GM23338 (cell line): ENCODE measurements around the gene CNNM1. TPM values are rescaled to one million over a fixed set of nuclear protein-coding genes. Genes with fewer than 3 reads are reported as not detected.

ENCODE experiments used
- ATAC-seq: fragments of 200-7000 bp; cut with Tn5 transposase; 3 replicates; pipeline ENCODE4 v1.9.1; 2020
- DNase-seq: peaks from one replicate; pipeline ENCODE4 v3.0.0-alpha.2; 2015; ENCODE audit warnings: low spot score
- H2AFZ ChIP-seq: fragments of 200-600 bp; sonication (generic); 2 replicates; pipeline ENCODE4 v1.8.0; 2016; ENCODE audit warnings: antibody characterized with exemption, mild to moderate bottlenecking, moderate library complexity
- H3F3A ChIP-seq: fragments of 200-600 bp; sonication (generic); replicated peaks from 2 replicates; pipeline ENCODE4 v1.8.0; 2017; ENCODE audit warnings: antibody characterized with exemption, mixed run types, low read depth
- H3K27ac ChIP-seq: fragments of 200-600 bp; sonication (generic); 2 replicates; pipeline ENCODE4 v1.6.1; 2016; ENCODE audit warnings: low read depth
- H3K27me3 ChIP-seq: fragments of 200-600 bp; sonication (generic); 2 replicates; pipeline ENCODE4 v1.8.0; 2016; ENCODE audit warnings: mild to moderate bottlenecking, mixed run types, moderate library complexity; ENCODE audit not compliant: insufficient read depth
- H3K36me3 ChIP-seq: fragments of 200-600 bp; sonication (generic); 2 replicates; pipeline ENCODE4 v1.8.0; 2016; ENCODE audit warnings: mild to moderate bottlenecking; ENCODE audit not compliant: insufficient read depth
- H3K4me1 ChIP-seq: fragments of 200-600 bp; sonication (generic); 2 replicates; pipeline ENCODE4 v1.8.0; 2016; ENCODE audit warnings: mild to moderate bottlenecking, moderate library complexity; ENCODE audit not compliant: insufficient read depth
- H3K4me2 ChIP-seq: fragments of 200-600 bp; sonication (generic); 2 replicates; pipeline ENCODE4 v1.7.1; 2017; ENCODE audit warnings: mixed run types
- H3K4me3 ChIP-seq: fragments of 200-600 bp; sonication (generic); 2 replicates; pipeline ENCODE4 v1.6.1; 2016; ENCODE audit warnings: mixed run types
- H3K79me2 ChIP-seq: fragments of 200-600 bp; sonication (generic); replicated peaks from 2 replicates; pipeline ENCODE4 v1.8.0; 2017; ENCODE audit warnings: mild to moderate bottlenecking; ENCODE audit not compliant: insufficient read depth
- H3K9me2 ChIP-seq: fragments of 200-600 bp; sonication (generic); 2 replicates; pipeline ENCODE4 v1.8.0; 2017; ENCODE audit not compliant: insufficient read depth
- H4K20me1 ChIP-seq: fragments of 200-600 bp; sonication (generic); replicated peaks from 2 replicates; pipeline ENCODE4 v1.8.0; 2017; ENCODE audit warnings: mild to moderate bottlenecking; ENCODE audit not compliant: insufficient read depth
- H3K27ac Mint-ChIP-seq: 2 replicates; pipeline ENCODE4 v1.8.0; 2020; ENCODE audit warnings: inconsistent platforms, mild to moderate bottlenecking, moderate library complexity, mixed read lengths
- H3K27me3 Mint-ChIP-seq: 3 replicates; pipeline ENCODE4 v1.8.0; 2022; ENCODE audit warnings: low read depth, mild to moderate bottlenecking, moderate library complexity, mixed read lengths, inconsistent platforms; ENCODE audit not compliant: insufficient read depth, poor library complexity
- H3K36me3 Mint-ChIP-seq: 3 replicates; pipeline ENCODE4 v1.8.0; 2021; ENCODE audit warnings: low read depth, mild to moderate bottlenecking, inconsistent platforms, moderate library complexity, mixed read lengths
- H3K4me1 Mint-ChIP-seq: 3 replicates; pipeline ENCODE4 v1.8.0; 2020; ENCODE audit warnings: mild to moderate bottlenecking, inconsistent platforms, mixed read lengths
- H3K4me3 Mint-ChIP-seq: 3 replicates; pipeline ENCODE4 v1.8.0; 2021; ENCODE audit warnings: moderate library complexity, mild to moderate bottlenecking, inconsistent platforms, mixed read lengths
- H3K9me3 Mint-ChIP-seq: 3 replicates; pipeline ENCODE4 v1.8.0; 2020; ENCODE audit warnings: moderate library complexity, mild to moderate bottlenecking, inconsistent platforms, mixed read lengths
- EZH2 ChIP-seq: fragments of 200-600 bp; sonication (generic); IDR thresholded peaks from one replicate; pipeline ENCODE4 v1.8.0; 2017; ENCODE audit warnings: antibody characterized with exemption, mild to moderate bottlenecking, low read depth; ENCODE audit not compliant: unreplicated experiment
- EZH2phosphoT487 ChIP-seq: fragments of 200-600 bp; sonication (generic); IDR thresholded peaks from one replicate; pipeline ENCODE4 v1.8.1; 2018; ENCODE audit warnings: antibody characterized with exemption; ENCODE audit not compliant: unreplicated experiment
- NANOG ChIP-seq: IDR thresholded peaks from 2 replicates; pipeline ENCODE4 v1.6.1; 2016; ENCODE audit warnings: antibody characterized with exemption, borderline replicate concordance
- ZNF114 ChIP-seq: fragments of 250-450 bp; sonication (Bioruptor Pico); IDR thresholded peaks from 2 replicates; pipeline ENCODE4 v1.5.0; 2020; ENCODE audit warnings: mild to moderate bottlenecking, moderate library complexity
- polyA plus RNA-seq: library from polyadenylated mRNA; unstranded; fragments of >200 nt; fragmentation: Nextera tagmentation; extraction: Ambion mirVana; gene quantifications from 2 replicates; pipeline ENCODE4 v1.2.1, GENCODE V29; 2016
- total RNA-seq: library from RNA; depleted of rRNA; stranded (reverse); fragments of >200 nt; shearing (Covaris generic); gene quantifications from 2 replicates; pipeline ENCODE4 v1.2.3, GENCODE V29; 2014
- TF ChIP-seq, protein P1 (sequence below): fragments of 250-450 bp; sonication (Bioruptor Pico); IDR thresholded peaks from 2 replicates; pipeline ENCODE4 v1.5.0; 2020; ENCODE audit warnings: mild to moderate bottlenecking, moderate library complexity
- TF ChIP-seq, protein P2 (sequence below), 2 experiments: fragments of 200-600 bp in 1 of 2; sonication (generic) in 1 of 2; conservative IDR thresholded peaks; 2 replicates each; pipeline versions ENCODE4 v1.5.1 to v1.6.1; 2016 to 2017; ENCODE audit warnings: antibody characterized with exemption in 2 of 2, low read depth in 2 of 2, mild to moderate bottlenecking in 2 of 2, moderate library complexity in 1 of 2

CNNM1 gene
- total and polyA plus RNA-seq, 2 experiments from 2014 or later = 0.52 to 0.90 TPM

DNA sequence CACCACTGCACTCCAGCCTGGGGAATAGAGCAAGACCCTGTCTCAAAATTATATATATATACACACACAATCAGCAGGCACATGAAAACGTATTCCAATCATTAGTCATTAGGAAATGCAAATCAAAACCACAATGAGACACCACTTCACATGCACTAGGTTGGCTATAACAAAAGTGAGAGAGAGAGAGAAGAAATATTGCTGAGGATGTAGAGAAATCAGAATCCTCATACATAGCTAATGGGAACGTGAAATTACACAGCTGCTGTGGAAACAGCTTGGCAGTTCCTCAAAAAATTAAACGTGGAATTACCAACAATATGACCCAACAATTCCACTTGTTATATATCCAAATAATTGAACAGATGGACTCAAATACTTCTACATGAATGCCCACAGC lies 43.3 kb upstream of the CNNM1 start:
- Histone ChIP-seq H3K9me2 (0 out of 2 replicates have a peak, but pooled peaks cover 3% of the 10 kb centered on the region), H3F3A (no peaks in the 10 kb centered on the region), H3K4me2 (no peak overlapping the region), H4K20me1 (no peaks in the 10 kb centered on the region), H3K79me2 (no peaks in the 10 kb centered on the region), H3K27me3 (no peaks in the 10 kb centered on the region), H2AFZ (no peak overlapping the region), H3K4me3 (no peak overlapping the region), H3K36me3 (no peaks in the 10 kb centered on the region), H3K4me1 (no peaks in the 10 kb centered on the region), H3K27ac (no peak overlapping the region)
- ATAC-seq (no peak), DNase-seq (no peak)
- Mint-ChIP-seq H3K36me3 (0 out of 3 replicates have a peak, but pooled peaks cover 3% of the 10 kb centered on the region), H3K4me1 (no peaks in the 10 kb centered on the region), H3K9me3 (peaks cover 7% of the 10 kb centered on the region; the same call in 2 of the 3 replicates), H3K27ac (no peak overlapping the region), H3K4me3 (no peak overlapping the region), H3K27me3 (no peaks in the 10 kb centered on the region)
- TF ChIP-seq EZH2 (no peak), EZH2phosphoT487 (no peak), NANOG (no peak), ZNF114 (no peak)
- TF ChIP-seq, protein P1, sequence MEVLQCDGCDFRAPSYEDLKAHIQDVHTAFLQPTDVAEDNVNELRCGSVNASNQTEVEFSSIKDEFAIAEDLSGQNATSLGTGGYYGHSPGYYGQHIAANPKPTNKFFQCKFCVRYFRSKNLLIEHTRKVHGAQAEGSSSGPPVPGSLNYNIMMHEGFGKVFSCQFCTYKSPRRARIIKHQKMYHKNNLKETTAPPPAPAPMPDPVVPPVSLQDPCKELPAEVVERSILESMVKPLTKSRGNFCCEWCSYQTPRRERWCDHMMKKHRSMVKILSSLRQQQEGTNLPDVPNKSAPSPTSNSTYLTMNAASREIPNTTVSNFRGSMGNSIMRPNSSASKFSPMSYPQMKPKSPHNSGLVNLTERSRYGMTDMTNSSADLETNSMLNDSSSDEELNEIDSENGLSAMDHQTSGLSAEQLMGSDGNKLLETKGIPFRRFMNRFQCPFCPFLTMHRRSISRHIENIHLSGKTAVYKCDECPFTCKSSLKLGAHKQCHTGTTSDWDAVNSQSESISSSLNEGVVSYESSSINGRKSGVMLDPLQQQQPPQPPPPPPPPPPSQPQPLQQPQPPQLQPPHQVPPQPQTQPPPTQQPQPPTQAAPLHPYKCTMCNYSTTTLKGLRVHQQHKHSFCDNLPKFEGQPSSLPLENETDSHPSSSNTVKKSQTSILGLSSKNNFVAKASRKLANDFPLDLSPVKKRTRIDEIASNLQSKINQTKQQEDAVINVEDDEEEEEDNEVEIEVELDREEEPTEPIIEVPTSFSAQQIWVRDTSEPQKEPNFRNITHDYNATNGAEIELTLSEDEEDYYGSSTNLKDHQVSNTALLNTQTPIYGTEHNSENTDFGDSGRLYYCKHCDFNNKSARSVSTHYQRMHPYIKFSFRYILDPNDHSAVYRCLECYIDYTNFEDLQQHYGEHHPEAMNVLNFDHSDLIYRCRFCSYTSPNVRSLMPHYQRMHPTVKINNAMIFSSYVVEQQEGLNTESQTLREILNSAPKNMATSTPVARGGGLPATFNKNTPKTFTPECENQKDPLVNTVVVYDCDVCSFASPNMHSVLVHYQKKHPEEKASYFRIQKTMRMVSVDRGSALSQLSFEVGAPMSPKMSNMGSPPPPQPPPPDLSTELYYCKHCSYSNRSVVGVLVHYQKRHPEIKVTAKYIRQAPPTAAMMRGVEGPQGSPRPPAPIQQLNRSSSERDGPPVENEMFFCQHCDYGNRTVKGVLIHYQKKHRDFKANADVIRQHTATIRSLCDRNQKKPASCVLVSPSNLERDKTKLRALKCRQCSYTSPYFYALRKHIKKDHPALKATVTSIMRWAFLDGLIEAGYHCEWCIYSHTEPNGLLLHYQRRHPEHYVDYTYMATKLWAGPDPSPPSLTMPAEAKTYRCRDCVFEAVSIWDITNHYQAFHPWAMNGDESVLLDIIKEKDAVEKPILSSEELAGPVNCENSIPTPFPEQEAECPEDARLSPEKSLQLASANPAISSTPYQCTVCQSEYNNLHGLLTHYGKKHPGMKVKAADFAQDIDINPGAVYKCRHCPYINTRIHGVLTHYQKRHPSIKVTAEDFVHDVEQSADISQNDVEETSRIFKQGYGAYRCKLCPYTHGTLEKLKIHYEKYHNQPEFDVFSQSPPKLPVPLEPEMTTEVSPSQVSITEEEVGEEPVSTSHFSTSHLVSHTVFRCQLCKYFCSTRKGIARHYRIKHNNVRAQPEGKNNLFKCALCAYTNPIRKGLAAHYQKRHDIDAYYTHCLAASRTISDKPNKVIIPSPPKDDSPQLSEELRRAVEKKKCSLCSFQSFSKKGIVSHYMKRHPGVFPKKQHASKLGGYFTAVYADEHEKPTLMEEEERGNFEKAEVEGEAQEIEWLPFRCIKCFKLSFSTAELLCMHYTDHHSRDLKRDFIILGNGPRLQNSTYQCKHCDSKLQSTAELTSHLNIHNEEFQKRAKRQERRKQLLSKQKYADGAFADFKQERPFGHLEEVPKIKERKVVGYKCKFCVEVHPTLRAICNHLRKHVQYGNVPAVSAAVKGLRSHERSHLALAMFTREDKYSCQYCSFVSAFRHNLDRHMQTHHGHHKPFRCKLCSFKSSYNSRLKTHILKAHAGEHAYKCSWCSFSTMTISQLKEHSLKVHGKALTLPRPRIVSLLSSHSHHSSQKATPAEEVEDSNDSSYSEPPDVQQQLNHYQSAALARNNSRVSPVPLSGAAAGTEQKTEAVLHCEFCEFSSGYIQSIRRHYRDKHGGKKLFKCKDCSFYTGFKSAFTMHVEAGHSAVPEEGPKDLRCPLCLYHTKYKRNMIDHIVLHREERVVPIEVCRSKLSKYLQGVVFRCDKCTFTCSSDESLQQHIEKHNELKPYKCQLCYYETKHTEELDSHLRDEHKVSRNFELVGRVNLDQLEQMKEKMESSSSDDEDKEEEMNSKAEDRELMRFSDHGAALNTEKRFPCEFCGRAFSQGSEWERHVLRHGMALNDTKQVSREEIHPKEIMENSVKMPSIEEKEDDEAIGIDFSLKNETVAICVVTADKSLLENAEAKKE (CRISPR knock-in tag) = no peak
- TF ChIP-seq, protein P2, sequence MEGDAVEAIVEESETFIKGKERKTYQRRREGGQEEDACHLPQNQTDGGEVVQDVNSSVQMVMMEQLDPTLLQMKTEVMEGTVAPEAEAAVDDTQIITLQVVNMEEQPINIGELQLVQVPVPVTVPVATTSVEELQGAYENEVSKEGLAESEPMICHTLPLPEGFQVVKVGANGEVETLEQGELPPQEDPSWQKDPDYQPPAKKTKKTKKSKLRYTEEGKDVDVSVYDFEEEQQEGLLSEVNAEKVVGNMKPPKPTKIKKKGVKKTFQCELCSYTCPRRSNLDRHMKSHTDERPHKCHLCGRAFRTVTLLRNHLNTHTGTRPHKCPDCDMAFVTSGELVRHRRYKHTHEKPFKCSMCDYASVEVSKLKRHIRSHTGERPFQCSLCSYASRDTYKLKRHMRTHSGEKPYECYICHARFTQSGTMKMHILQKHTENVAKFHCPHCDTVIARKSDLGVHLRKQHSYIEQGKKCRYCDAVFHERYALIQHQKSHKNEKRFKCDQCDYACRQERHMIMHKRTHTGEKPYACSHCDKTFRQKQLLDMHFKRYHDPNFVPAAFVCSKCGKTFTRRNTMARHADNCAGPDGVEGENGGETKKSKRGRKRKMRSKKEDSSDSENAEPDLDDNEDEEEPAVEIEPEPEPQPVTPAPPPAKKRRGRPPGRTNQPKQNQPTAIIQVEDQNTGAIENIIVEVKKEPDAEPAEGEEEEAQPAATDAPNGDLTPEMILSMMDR (conservative IDR thresholded peaks at IDR 0.05; ENCODE audit: low read depth in 2 of 2) = no peak
